Measurements from ENCODE around the gene DERA. TPM values are rescaled to one million over a fixed set of nuclear protein-coding genes. Genes with fewer than 3 reads are reported as not detected.
A peak's percentile ranks its signal among the peaks of the same experiment; 100 is the strongest.
"Not testable (repeated sequence)": the region's sequence is repeated elsewhere in the genome, so short reads cannot be mapped to it uniquely, and the experiment has no call there.

Gene DERA
- total and polyA plus RNA-seq, 2 donors from 2014 or later, result 40.2 to 59.5 TPM

GRCh38 chr12:15904378-15904920 lies 6.7 kb upstream of the DERA start:
- no peaks in the 10 kb centered on the region for H3K4me1 ChIP-seq (ENCODE audit: control insufficient read depth in 2 of 3, insufficient read depth in 2 of 3, low read depth in 1 of 3, low read length in 3 of 3)
- FAIRE-seq, result no peak
- H3K9me3 ChIP-seq (ENCODE audit: control insufficient read depth in 2 of 3, insufficient read depth in 1 of 3, low read length in 3 of 3), result no peaks in the 10 kb centered on the region
- H3K9ac ChIP-seq (ENCODE audit: low read length in 3 of 3), result no peak overlapping the region
- TF ChIP-seq CTCF (IDR thresholded peaks at IDR 0.05; ENCODE audit: borderline replicate concordance, extremely low read depth, insufficient read depth), result no peak
- no peaks in the 10 kb centered on the region for H3K27me3 ChIP-seq (ENCODE audit: control insufficient read depth, insufficient read depth, low read length)
- H3K27ac ChIP-seq (ENCODE audit: low read depth in 2 of 2, low read length in 2 of 2), result no peak overlapping the region
- H3K36me3 ChIP-seq (ENCODE audit: control insufficient read depth in 2 of 3, insufficient read depth in 3 of 3, low read length in 3 of 3), result peaks cover 3 to 15% (median 8%) of the 10 kb centered on the region in 3 donors
- H3K4me3 ChIP-seq (ENCODE audit: low read length in 3 of 3), result no peak overlapping the region
- intact Hi-C loops (cut with DNase I), result no loop called here
- DNase-seq, result no peak

GRCh38 chr12:15910468-15910863 lies 666 bp upstream of the DERA start:
- FAIRE-seq (no peak), DNase-seq (no peak)
- H3K27me3 ChIP-seq (ENCODE audit: control insufficient read depth, insufficient read depth, low read length), result no peaks in the 10 kb centered on the region
- no peaks in the 10 kb centered on the region for H3K4me1 ChIP-seq (ENCODE audit: control insufficient read depth in 2 of 3, insufficient read depth in 2 of 3, low read depth in 1 of 3, low read length in 3 of 3)
- no peaks in the 10 kb centered on the region for H3K36me3 ChIP-seq (ENCODE audit: control insufficient read depth in 2 of 3, insufficient read depth in 3 of 3, low read length in 3 of 3)
- H3K9me3 ChIP-seq (ENCODE audit: control insufficient read depth in 2 of 3, insufficient read depth in 1 of 3, low read length in 3 of 3), result no peaks in the 10 kb centered on the region
- intact Hi-C loops (cut with DNase I), result no loop called here
- H3K27ac ChIP-seq (ENCODE audit: low read depth in 2 of 2, low read length in 2 of 2), result no peak overlapping the region
- TF ChIP-seq CTCF (IDR thresholded peaks at IDR 0.05; ENCODE audit: borderline replicate concordance, extremely low read depth, insufficient read depth), result no peak
- no peak overlapping the region for H3K9ac ChIP-seq (ENCODE audit: low read length in 3 of 3)
- H3K4me3 ChIP-seq (ENCODE audit: low read length in 3 of 3), result peak overlapping the region in 1 of 3 donors; percentile 90

GRCh38 chr12:15911931-15912330 lies 799 bp downstream of the DERA start:
- intact Hi-C loops (cut with DNase I); FAIRE-seq; H3K4me1 ChIP-seq (ENCODE audit: control insufficient read depth in 2 of 3, insufficient read depth in 2 of 3, low read depth in 1 of 3, low read length in 3 of 3); H3K36me3 ChIP-seq (ENCODE audit: control insufficient read depth in 2 of 3, insufficient read depth in 3 of 3, low read length in 3 of 3); H3K9me3 ChIP-seq (ENCODE audit: control insufficient read depth in 2 of 3, insufficient read depth in 1 of 3, low read length in 3 of 3); DNase-seq; H3K27me3 ChIP-seq (ENCODE audit: control insufficient read depth, insufficient read depth, low read length): not testable (repeated sequence)
- Histone ChIP-seq H3K9ac (ENCODE audit: low read length in 3 of 3) (peak overlapping the region; percentile 57 to 91 (median 66)), H3K4me3 (ENCODE audit: low read length in 3 of 3) (peak overlapping the region; percentile 73 to 91 (median 90)), H3K27ac (ENCODE audit: low read depth in 2 of 2, low read length in 2 of 2) (peak overlapping the region; percentile 87)

GRCh38 chr12:15914131-15914530 lies 3.0 kb downstream of the DERA start:
- H3K9me3 ChIP-seq (ENCODE audit: control insufficient read depth in 2 of 3, insufficient read depth in 1 of 3, low read length in 3 of 3); H3K27me3 ChIP-seq (ENCODE audit: control insufficient read depth, insufficient read depth, low read length); H3K4me3 ChIP-seq (ENCODE audit: low read length in 3 of 3); DNase-seq; H3K36me3 ChIP-seq (ENCODE audit: control insufficient read depth in 2 of 3, insufficient read depth in 3 of 3, low read length in 3 of 3); H3K9ac ChIP-seq (ENCODE audit: low read length in 3 of 3); intact Hi-C loops (cut with DNase I); H3K27ac ChIP-seq (ENCODE audit: low read depth in 2 of 2, low read length in 2 of 2); H3K4me1 ChIP-seq (ENCODE audit: control insufficient read depth in 2 of 3, insufficient read depth in 2 of 3, low read depth in 1 of 3, low read length in 3 of 3); FAIRE-seq: not testable (repeated sequence)

Measured in kidney (tissue), 14 donors.